GM18505 (cell line): ENCODE measurements around the gene MTAP.

ENCODE experiments used
- ATAC-seq: cut with Tn5 transposase; IDR thresholded peaks from one replicate; pipeline ENCODE4 v1.9.1; 2021; ENCODE audit not compliant: unreplicated experiment
- POLR2A ChIP-seq: IDR thresholded peaks from 4 replicates; pipeline ENCODE4 v1.6.1; 2011; ENCODE audit warnings: borderline replicate concordance; ENCODE audit not compliant: insufficient read depth, insufficient read length; ENCODE audit errors: extremely low read depth

Gene MTAP

GRCh38 chr9:21795483-21795882 lies 7.0 kb upstream of the MTAP start:
- ATAC-seq: no peak

GRCh38 chr9:21796768-21797167 lies 5.7 kb upstream of the MTAP start:
- ATAC-seq: no peak
- no peak for TF ChIP-seq POLR2A

More at GRCh38 chr9:21795483-21795882, 7.0 kb upstream of the MTAP start:
- no peak for TF ChIP-seq POLR2A

- no peak for ATAC-seq
- TF ChIP-seq POLR2A: no peak
Measured at GRCh38 chr9:21800931-21801682, 1.3 kb upstream of the MTAP start.

DNA sequence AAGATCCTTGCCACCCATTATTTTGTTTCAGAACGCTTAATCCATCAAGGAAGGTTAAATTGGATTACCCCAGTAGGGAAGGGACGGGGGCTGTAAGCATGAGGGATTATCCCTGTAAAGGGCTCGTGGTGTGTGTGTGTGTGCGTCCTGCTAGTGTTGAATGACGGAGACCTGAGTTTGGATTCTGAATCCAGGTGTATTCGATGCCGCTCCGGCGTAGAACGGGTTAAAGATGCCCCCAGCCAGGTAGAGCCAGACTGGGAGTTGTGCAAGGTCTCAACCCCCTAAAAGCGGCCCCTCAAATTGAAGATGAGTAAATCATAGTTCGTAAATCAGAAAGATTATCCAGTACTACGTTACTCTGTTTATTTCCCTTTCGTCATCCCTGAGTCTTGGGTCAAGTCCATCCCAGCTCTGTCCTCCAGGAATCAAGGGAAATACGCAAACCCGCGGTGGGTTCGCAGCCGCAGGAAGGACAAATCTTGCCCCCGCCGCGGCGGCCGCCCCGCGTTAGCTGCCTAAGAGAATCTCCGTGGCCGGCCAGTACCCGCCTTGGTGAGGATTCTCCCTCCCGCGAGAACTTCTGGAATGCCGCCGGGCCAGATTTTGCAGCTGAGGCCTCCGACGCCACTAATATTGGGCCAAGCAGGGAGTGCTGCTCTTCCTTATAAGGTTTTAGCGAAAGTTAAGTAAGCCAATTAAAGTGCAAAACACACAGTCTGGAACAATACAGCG lies 586 bp upstream of the MTAP start:
- peak; percentile 19 for ATAC-seq
- no peak for TF ChIP-seq POLR2A

GRCh38 chr9:21803649-21804048 lies 1.2 kb downstream of the MTAP start:
- ATAC-seq: no peak
- no peak for TF ChIP-seq POLR2A

GRCh38 chr9:21804331-21804730 lies 1.9 kb downstream of the MTAP start:
- no peak for ATAC-seq
- no peak for TF ChIP-seq POLR2A

- ATAC-seq: no peak
- no peak for TF ChIP-seq POLR2A
Measured at GRCh38 chr9:21804791-21805190, 2.4 kb downstream of the MTAP start.

DNA sequence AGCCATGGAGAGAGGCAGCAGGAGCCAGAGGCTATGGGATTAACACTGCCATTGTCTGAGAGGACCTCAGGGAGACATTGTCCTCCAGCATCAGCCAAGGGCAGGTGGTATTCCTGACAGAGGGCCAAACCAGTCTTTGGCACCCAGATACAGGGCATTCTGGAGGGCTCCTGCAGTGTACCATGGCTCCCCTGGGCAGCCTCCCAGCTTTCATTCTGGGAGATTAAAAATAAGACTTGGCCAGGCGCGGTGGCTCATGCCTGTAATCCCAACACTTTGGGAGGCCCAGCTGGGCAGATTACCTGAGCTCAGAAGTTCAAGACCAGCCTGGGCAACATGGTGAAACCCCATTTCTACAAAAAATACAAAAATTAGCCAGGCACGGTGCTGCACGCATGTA lies 4.2 kb downstream of the MTAP start:
- TF ChIP-seq POLR2A: no peak
- no peak for ATAC-seq

DNA sequence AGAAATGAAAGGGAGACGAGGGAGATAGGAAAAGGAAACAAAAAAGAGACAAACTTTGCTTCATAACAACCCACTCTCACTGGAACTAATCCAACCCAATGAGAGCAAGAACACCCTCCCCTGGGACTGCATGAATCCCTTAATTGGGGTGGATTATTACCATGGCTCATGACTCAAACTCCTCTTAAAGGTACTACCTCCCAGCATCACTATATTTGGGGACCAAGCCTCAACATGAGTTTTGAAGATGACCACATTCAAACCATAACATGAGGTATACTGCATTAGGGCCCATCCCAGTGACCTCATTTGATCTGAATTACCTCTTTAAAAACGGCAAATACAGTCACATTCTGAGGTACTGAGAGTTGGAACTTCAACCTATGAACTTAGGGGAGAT lies 8.0 kb downstream of the MTAP start:
- ATAC-seq: no peak
- no peak for TF ChIP-seq POLR2A

- ATAC-seq: no peak
- no peak for TF ChIP-seq POLR2A
Measured at GRCh38 chr9:21810881-21811280, 8.4 kb downstream of the MTAP start.

DNA sequence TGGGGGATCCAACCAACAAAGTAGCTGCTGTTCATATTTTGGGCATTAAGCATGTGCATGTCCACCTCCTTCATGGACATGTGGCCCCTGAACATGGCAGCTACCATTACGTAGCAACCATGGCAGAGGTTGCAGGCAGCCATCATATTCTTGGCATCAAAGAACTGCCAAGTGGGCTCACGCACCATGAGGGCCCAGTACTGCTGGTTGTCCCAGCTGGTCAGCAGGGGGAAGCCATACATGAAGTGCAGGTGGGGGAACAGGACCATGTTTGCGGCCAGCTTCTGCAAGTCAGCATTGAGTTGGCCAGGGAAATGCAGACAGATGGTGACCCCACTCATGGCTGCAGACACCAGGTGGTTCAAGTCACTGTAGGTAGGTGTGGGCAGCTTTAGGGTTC lies 9.5 kb downstream of the MTAP start:
- no peak for ATAC-seq
- no peak for TF ChIP-seq POLR2A

DNA sequence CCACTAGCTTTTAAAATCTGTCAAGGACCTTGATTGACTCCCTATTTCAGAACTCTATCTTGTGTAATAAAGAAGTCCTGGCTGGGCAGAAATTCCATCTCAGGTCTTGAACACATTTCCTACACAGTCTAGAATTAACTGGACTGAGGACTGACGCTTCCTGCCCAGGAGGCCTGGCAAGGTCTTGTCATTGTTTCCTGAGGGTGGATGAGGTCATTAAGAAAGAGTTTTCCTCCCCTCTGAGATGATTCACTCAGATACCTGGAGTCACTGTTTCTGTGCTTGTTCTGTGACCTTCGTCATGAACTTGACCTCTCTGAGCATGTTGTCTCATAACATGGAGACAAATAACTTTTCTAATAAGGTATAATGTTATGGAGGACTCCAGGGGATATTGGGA lies 10.0 kb downstream of the MTAP start:
- ATAC-seq: no peak

GRCh38 chr9:21812946-21813568 lies 10.6 kb downstream of the MTAP start:
- TF ChIP-seq POLR2A: no peak
- ATAC-seq: peak; percentile 60

More for the DNA sequence above, 10.0 kb downstream of the MTAP start:
- TF ChIP-seq POLR2A: no peak
